ENCODE results near the gene SPPL2C. TPM values are rescaled to one million over a fixed set of nuclear protein-coding genes. Genes with fewer than 3 reads are reported as not detected.

SPPL2C gene
- total RNA-seq, 4 donors from 2014 or later, result not detected

- DNase-seq (ENCODE audit: low spot score) (no peak), ATAC-seq (ENCODE audit: low FRiP score) (no peak)
- no peak for TF ChIP-seq CTCF (IDR thresholded peaks at IDR 0.05)
Observed at GRCh38 chr17:45836047-45837044, 8.3 kb upstream of the SPPL2C start.

- ATAC-seq (ENCODE audit: low FRiP score) (no peak), DNase-seq (ENCODE audit: low spot score) (no peak)
- TF ChIP-seq CTCF (IDR thresholded peaks at IDR 0.05), result no peak
Observed at GRCh38 chr17:45837187-45837586, 7.5 kb upstream of the SPPL2C start.

- no peak for TF ChIP-seq CTCF (IDR thresholded peaks at IDR 0.05)
- DNase-seq (ENCODE audit: low spot score), result no peak
- no peak for ATAC-seq (ENCODE audit: low FRiP score)
Observed at GRCh38 chr17:45837603-45838002, 7.1 kb upstream of the SPPL2C start.

- ATAC-seq (ENCODE audit: low FRiP score) (no peak), DNase-seq (ENCODE audit: low spot score) (no peak)
- no peak for TF ChIP-seq CTCF (IDR thresholded peaks at IDR 0.05)
Observed at GRCh38 chr17:45838751-45839295, 5.9 kb upstream of the SPPL2C start.

GRCh38 chr17:45839442-45839841, 5.2 kb upstream of the SPPL2C start:
- no peak for ATAC-seq (ENCODE audit: low FRiP score)
- DNase-seq (ENCODE audit: low spot score), result no peak
- TF ChIP-seq CTCF (IDR thresholded peaks at IDR 0.05), result no peak

- ATAC-seq (ENCODE audit: low FRiP score), result no peak
- DNase-seq (ENCODE audit: low spot score), result no peak
- no peak for TF ChIP-seq CTCF (IDR thresholded peaks at IDR 0.05)
Observed at GRCh38 chr17:45841186-45841585, 3.5 kb upstream of the SPPL2C start.

Data from omental fat pad (tissue), 4 donors.